Suprapubic skin (tissue), 4 donors: ENCODE measurements around the gene WDR6.

Experiments used
- CTCF ChIP-seq, 2 donors: fragments of 200-600 bp in 1 of 2; fragments of 450-650 bp in 1 of 2; sonication (generic) in 1 of 2; IDR thresholded peaks; one replicate each; pipeline ENCODE4 v1.5.1; 2016 to 2019; ENCODE audit warnings: antibody characterized with exemption in 2 of 2, mild to moderate bottlenecking in 1 of 2, moderate library complexity in 1 of 2
- EP300 ChIP-seq: sonication (generic); formaldehyde crosslinking; IDR thresholded peaks from one replicate; pipeline ENCODE4 v1.6.1; 2017; ENCODE audit warnings: antibody characterized with exemption
- POLR2A ChIP-seq, 2 donors: fragments of 450-650 bp; IDR thresholded peaks; one replicate each; pipeline ENCODE4 v1.6.1; 2017; ENCODE audit warnings: antibody characterized with exemption in 2 of 2, mild to moderate bottlenecking in 2 of 2, moderate library complexity in 2 of 2
- POLR2AphosphoS5 ChIP-seq, 3 donors: sonication (generic); formaldehyde crosslinking; IDR thresholded peaks; one replicate each; pipeline ENCODE4 v1.6.1; 2017; ENCODE audit warnings: antibody characterized with exemption in 3 of 3

- TF ChIP-seq CTCF (IDR thresholded peaks at IDR 0.05) (no peak), EP300 (no peak), POLR2A (IDR thresholded peaks at IDR 0.05) (no peak), POLR2AphosphoS5 (IDR thresholded peaks at IDR 0.05) (no peak)
These were observed 9.4 kb downstream of the WDR6 start for GRCh38 chr3:49016414-49017228.
